NCI-H1092 (cell line): ENCODE data around the gene KLHL33.
"Not testable (repeated sequence)": the region's sequence is repeated elsewhere in the genome, so short reads cannot be mapped to it uniquely, and the experiment has no call there.

Experiments
- DNase-seq: peaks from one replicate; lab custom pipeline; 2025; lab: John Stamatoyannopoulos, UW

KLHL33 gene

DNA sequence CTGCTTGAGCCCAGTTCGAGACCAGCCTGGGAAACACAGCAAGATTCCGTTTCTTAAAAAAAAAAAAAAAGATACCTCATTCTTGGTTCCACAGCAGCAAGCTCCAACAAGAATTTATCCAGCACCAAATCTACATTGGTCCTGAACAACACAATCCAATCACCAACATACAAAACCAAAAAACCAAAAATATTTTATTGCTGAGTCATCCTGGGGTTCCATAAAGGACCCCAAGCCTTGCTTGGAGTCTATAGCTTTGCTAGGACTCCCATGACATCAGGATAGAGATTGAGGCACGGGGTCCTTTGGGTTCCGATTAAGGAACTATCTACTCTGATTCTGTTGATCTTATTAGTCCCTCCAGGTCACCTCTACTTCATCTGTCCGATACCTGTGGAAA lies 10.9 kb upstream of the KLHL33 start:
- no peak for DNase-seq

DNA sequence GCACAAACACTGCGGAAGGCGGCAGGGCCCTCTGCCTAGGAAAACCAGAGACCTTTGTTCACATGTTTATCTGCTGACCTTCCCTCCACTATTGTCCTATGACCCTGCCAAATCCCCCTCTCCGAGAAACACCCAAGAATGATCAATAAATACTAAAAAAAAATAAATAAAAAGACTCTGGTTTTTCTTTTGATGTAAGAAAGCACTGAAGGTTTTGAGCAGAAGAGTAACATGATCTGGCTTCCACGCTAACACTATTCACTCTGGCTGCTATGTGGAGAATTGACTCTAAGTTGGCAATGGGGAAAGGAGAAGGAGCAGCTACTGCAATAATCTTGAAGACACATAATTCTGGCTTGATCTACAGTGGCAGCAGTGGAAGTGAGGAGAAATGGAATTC lies 7.7 kb upstream of the KLHL33 start:
- DNase-seq: not testable (repeated sequence)

DNA sequence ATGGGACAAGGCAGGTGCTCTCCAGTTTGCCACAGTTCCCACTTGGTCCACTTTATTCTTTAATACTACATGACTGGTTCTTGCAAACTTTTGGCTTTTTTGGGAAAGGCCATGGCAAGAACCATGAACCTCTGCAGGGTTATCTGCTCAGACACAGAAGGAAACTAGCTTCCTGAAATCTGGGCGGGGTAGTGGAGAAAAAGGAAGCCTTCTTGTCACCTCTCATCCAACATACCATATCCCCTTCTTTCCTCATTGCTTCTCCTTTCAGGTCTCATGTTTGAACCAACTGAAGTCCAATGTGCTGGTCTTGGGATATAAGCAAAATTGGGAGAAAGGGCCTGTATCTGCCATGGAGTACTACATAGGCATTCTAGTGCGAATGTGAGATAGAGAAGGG lies 5.5 kb upstream of the KLHL33 start:
- DNase-seq: no peak

DNA sequence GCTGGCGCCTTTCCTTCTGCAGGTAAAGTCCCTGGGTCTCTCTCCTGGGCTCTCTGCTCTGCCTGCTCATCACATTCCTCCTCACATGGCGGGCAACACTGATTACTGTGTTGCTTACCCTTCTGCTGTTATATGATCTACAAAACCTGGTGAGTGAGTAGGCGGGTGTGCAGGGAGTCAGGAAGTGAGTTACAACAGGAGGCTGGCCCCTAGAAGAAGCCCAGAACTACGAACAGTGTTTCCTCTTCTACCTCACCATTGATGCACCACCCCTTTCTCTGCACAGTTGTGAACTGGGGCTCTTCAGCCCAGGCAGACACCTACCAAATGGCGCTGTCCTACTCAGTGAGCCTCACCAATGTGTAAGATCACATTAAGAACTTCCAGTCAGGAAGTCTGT lies 4.9 kb upstream of the KLHL33 start:
- DNase-seq: no peak

DNA sequence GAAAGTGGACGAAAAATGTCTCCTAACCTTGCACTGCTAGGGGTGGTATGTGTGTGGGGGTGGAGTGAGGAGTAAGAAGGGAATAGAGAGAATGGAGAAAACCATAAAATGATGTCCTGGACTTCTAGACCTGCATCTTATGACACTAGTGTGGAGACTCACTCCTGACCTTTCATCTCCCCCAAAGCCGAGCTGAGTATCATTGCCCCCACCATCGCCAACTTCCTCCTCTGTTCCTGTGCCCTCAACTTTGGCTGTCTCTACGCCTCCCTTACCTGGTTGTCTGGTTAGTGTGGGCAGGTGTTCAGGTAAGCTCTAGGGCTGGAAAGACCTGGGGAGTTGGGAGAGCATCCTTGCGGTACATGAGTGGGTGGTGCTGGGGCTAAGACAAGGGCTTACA lies 4.5 kb upstream of the KLHL33 start:
- no peak for DNase-seq

DNA sequence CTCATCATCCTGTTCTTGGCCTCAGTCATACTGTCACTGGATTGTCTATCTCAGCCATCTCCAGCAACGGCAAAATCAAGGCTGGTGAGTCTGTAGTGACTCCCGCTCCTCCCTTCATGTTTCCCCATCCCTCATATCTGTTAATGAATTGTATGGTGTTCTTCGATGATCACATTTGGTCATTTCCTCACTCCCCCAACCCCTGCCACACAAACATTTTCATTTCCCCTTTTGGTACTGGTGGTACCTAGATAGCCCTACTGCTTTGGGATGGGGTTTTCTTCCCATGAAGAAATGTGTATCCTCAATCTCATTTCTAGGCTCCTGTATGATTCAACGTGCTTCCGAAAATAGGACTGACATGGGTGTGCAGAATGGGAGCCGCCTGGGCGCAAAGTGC lies 2.7 kb upstream of the KLHL33 start:
- no peak for DNase-seq

DNA sequence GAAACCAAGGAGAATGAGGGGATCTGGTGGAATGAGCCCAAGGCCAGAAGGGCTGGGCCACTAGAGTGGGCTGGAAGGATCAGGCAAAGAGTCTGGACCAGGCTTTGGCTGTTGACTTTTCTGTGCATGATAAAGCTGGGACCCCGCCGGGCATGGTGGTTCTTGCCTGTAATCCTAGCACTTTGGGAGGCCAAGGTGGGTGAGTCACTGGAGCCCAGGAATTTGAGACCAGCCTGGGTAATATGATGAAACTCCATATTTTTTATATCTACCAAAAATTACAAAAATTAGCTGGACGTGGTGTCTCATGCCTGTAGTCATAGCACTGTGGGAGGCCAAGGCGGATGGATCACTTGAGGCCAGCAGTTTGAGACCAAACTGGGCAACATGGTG lies 393 bp upstream of the KLHL33 start:
- DNase-seq: no peak

DNA sequence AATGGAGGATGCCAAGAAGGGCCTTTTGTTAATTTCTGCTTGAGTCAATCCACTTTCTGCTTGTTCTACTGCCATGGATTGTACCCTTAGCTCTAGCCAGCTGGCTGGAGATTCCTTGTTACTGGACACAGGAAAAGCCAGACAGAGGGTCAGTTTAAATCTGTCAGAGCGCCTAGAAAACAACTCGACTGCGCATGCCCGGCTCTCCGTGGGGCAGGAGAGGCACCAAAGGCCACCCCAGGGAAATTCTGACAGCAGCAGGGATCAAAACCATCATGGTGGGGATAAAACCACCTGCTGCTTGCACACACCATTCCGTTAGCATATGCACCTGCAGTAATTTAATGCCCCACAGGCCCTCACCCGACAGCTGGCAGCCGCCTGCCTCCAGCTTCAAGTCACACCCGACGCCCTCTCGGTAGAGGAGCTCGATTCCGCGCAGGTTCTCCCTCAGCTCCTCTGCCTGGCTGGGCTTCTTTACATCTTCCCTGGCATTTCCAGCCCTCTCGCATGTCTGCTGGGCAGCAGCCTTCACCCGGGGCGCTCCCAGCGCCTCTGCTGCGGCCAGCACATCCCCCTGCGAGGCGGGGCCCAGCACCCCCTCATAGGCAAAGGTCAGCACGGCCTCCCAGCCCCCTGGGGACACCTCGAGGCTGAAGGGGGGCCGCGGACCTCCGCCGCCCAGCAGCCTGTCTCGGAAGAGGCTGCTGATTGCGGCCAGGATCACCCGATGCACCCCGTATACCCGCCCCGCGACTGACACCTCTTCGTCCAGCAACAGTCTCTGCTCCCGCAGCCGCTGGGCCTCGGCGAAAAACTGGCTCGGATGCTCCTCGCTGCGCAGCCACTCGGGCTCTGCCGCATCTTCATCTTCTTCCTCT lies 1.0 kb downstream of the KLHL33 start:
- no peak for DNase-seq

DNA sequence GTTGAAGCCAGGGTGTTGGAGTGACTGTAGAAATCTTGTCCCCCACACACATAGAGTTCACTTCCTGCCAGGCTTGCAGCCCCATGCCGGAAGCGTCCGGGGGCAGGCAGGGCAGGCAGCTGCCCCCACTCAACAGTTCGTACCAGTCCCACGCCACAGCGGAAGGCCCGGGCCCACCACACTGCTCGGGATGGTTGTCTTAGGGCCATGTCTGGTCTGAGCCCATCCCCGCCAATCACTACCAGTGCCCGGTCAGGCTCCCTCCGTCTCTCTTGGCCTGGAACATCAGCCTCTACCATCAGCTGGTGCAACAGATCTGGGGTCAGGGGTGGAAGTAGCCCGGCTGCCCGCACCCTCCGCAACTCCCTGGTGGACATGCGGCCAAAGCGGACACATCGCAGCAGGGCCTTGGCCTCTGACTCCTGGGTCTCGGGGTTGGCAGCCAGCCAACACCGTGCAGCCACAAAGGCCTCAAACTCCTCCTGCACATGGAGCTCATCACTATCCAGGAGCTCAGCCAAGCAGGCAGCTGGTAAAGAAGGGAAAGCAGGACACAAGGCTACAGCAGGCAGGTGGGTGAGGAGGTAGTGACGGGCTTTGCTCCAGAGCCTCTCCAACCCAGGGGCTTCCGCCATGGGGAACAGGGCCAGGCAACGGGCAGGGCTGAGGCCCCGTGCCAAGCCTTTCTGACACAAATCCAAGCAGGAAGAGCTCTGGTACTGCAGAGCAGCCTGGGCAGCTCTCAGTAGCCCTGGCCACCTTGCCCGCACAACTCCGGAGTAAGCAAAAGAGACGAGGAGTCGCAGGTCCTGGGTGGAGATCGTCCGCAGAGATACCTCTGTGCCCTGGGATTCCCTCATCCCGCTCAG lies 5.9 kb downstream of the KLHL33 start:
- DNase-seq: peak; percentile 91

DNA sequence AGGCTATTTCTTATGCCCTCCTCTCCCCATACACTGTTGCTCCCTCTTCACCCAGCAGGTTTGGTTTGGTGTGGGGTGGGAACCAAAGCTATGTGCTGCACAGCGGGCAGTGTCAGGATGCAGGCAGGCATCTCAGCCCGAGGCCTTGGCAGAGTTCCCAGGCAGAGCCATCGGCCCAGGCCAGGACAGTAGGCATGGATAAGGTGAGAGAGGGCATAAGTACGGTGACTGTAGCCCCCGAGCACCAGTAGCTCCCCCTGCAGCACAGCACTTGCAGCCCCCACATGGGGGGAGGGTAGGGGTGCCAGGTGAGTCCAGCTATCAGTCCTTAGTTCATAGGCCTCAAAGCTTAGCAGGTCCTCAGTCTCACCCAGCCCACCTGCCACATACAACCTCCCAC lies 7.2 kb downstream of the KLHL33 start:
- no peak for DNase-seq

DNA sequence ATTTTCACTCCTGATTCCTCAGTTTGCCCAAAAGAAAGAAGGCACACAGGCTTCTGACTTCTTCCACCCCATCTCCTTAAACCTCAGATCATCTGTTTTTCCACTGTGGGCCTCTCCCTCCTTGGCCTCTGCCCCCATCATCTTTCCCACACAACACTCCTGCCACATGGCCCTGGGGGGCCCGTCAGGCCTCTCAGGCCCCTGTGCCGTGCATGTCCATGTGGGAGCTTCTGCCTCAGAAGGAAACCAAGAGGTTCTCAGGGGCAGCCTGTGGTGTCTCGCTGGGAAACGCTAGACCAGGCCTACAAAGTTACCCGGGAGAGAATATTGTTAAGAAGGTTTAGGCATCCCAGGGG lies 8.0 kb downstream of the KLHL33 start:
- DNase-seq: no peak

DNA sequence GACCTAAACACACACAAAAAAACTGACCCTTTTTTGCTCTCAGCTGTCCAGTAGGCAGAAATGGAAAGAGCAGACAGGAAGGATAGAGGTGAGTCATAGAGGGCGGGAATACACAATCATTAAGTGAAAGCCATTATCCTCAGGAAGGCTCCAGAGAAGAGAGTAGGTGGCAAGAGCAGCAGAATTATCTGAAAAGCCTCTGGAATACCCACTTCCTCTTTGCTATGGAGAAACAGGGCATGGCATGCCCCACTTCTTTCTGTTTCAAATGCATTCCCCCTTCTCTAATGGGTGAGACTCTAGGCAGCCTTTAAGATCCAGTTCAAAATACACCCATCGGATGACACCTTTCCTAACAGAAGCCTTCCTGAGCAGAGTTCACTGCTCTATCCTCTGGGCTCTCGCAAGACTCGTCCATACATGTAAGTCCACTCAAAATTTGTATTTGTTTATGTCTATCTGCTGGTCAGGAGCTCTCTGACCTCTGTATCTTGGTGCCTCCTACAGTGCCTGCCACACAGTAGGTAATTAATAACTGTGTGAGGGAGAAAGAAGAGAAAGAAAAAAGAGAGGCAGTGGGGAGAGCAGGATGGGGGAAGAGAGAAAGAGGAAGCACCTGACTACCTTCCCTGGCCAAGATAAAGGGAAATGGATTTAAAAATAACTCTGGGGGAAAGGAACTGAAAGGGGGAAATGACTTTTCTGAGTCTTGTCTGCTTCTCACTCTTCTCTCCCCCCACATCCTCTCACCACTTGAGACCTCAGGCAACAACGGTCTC lies 8.5 kb downstream of the KLHL33 start:
- no peak for DNase-seq

DNA sequence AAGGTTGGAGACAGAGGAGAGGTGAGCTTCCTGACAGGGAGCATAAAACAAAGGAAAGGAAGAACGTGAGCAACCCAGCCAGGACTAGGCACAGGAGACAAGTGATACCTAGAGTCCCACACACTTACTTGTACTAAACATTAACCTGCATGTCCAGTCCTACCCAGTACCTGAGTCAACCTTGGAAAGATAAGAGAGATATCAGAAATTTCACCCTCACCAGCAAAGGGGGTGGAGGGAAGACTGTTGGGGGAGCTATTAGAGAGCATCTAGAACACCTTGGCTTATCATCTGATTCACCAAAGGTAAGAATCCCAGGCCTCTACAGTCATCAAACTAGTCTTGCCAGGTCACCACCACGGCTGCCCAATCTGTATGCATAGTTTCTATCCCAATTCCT lies 11.1 kb downstream of the KLHL33 start:
- DNase-seq: no peak

DNA sequence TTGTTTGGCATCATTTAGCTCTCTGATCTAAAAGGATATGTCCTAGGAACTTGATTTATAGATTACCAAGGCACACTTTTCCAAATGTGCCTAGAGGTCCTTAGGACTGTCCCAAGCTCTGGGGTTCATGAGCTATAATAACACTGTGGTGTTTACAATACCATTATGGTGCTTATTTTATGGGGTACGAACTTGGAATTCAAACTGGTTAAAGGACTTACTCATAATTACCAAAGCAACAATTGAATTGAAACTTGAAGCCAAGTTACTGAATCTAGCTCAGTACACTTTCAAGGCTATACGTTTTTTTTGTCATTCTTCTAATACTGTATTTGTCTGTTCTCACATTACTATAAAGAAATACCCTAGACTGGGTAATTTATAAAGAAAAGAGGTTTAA lies 13.1 kb downstream of the KLHL33 start:
- DNase-seq: no peak

DNA sequence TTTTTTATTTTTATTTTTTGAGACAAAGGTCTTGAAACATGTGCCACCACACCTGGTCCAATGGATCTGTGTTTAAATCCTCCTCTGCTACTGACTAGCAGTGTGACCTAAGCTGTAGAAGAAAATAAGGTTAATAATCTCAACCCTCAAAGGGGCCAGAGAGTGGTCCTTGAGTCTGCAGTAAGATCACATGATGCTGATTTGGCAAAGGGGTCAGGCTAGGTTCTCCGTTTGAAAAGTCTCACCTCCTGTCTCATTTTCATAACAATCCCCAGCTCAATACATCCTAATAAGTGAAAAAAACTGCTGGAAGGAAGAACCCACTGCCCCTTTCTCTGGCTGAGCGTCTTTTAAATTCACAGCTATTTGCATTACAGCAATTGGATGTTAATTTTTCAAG lies 14.7 kb downstream of the KLHL33 start:
- DNase-seq: no peak

DNA sequence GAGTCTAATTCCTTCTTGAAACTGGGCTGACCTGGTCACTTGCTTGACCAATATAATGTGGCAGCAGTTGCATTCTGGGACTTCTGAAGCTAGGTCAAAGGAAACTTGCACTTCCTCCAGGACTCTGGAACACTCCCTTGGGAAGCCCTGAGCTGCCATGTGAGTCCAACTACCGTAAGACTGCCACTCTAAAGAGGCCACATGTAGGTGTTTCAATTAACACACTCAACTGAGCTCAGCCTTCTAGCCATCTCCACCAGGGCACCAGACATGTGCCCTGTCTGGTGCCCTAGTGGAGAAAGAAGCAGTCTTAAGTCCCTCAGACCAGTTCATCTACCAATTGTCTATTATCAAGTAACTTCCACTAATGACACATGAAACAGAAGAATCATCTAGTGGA lies 16.5 kb downstream of the KLHL33 start:
- no peak for DNase-seq

DNA sequence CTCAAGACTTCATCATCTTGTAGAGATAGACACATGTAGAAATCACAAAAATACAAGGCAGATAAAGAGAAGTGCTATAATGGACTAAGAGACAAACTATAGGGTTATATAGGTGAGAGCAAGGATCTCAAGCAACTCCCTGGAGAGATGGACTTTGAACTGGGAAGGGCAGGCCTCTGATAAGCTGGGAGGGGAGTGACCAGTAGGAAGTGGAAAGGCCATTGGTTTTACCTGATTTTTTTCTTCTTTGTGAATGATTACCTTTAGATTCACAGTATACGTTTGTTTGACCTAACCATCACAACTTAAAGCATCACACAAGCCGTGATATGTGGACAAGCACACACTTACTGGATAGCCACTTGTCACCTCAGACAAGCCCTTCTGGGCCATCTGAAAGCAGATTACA lies 17.5 kb downstream of the KLHL33 start:
- DNase-seq: no peak

DNA sequence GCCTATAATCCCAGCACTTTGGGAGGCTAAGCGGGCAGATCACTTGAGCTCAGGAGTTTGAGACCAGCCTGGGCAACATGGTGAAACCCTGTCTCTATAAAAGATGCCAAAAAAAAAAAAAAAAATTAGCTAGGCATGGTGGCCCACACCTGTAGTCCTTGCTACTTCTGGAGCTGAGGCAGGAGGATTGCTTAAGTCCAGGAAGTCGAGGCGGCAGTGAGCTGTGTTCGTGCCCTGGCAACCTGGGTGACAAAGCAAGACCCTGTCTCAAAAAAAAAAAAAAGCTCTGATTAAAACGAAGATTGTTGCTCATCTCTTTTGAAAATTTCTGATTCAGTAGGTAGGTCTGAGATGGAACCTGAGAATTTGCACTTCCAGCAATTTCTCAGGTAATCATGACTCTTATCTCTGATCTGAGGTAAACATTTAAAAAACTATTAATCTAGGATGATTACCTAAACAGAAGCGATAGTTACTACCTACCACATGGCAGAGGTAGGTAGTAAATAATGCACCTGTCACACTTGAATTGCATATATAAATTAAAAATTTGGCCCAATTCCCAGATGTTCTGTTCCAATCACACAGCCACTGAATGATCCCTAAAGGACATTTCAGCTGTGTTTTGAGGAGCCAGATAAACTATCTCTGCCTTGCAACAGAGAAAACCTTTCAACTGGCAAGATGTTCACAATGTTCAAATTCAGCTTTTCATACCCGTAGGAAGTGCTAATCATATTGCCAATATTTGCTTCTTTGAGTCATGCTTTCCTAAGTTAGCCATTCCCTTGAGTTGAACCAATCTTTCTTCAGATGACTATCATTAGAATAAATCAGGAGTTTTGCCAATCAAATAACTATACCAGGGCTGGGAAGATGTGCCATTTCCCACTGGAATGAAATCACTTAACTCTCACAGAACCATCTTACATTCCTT lies 18.4 kb downstream of the KLHL33 start:
- DNase-seq: peak; percentile 12

DNA sequence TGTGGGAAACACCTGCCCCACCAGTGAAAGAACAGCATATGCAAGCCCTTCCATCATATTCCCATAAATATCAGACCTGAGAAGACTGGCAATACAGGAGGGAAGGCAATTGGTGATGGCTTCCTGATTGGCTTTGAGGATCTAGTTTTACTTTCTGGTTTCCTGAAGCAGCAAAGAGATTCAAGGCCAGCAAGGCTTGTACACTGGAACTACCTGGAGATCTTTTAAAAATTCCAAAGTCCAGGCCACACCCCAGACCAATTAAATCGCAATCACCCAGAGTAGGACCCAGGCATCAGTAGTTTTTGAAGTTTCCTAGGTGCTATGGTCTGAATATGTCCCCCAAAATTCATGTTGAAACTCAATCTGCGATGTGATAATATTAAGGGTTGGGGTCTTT lies 19.7 kb downstream of the KLHL33 start:
- no peak for DNase-seq

DNA sequence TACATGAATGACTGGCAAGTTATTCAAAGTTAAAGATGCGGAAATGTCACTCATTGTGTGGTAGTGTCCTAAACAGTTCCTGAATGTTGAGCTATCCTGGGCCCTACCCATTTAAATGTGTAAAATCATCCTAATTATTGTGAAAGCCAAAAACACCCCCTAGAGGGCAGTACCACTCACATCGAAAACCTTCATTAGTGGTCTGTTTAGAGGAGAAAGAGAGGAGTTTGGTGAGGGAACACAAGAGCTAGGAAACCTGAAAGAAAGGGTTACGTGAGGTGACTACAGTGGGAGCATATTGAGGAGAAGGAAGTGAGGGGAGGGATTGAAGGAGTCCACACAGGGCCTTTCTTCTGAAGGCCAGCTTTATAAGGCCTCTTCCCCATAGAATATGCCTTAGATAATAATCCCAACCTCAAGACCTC lies 20.2 kb downstream of the KLHL33 start:
- peak; percentile 15 for DNase-seq

DNA sequence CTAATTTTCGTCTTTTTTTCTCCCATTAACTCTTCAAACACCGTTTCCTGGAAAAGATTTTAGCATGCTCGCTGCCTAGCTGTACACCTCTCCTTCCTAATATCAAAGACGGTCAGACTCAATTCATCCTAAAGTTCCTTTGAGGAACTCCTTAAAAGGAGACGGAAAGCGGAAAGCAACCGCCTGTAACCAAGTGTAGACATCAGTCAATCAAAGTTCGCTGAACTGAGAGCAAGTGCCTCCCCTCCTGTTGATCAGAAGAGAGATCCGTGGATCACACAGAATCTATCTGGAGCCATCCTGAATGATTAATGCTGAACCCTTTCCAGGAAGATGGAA lies 22.3 kb downstream of the KLHL33 start:
- DNase-seq: no peak
